B cell (primary cell): Measurements from ENCODE around the gene C11orf16.

Source experiments
- EZH2 ChIP-seq: IDR thresholded peaks from 2 replicates; pipeline ENCODE4 v1.6.1; 2012; ENCODE audit warnings: borderline replicate concordance, low read depth, mild to moderate bottlenecking, moderate library complexity, low read length; ENCODE audit not compliant: insufficient read depth, poor library complexity, severe bottlenecking
- TF ChIP-seq, protein P1 (sequence below): fragments of 200-600 bp; IDR thresholded peaks from one replicate; pipeline ENCODE4 v1.8.0; 2022; ENCODE audit warnings: antibody characterized with exemption, mild to moderate bottlenecking

DNA sequence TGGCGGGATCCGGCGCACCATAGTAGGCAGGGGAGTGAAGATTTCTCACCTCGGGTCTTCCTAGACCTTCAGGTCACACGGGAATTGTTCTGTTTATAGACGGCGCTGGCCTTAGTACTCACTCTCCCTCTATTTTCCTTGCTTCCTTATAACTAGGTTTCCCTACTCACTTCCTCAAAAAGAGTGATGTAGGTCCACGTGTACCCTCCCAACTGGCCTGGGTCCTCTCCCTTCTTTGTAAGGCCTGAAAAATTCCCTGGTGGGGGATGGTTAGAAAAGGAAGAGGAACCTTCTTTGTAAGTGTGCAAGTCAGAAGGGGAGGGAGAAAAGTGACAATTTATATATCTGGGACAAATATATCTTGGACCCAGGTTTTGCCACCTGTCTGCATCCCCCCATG is 34.4 kb upstream of the C11orf16 start:
- TF ChIP-seq, protein P1, sequence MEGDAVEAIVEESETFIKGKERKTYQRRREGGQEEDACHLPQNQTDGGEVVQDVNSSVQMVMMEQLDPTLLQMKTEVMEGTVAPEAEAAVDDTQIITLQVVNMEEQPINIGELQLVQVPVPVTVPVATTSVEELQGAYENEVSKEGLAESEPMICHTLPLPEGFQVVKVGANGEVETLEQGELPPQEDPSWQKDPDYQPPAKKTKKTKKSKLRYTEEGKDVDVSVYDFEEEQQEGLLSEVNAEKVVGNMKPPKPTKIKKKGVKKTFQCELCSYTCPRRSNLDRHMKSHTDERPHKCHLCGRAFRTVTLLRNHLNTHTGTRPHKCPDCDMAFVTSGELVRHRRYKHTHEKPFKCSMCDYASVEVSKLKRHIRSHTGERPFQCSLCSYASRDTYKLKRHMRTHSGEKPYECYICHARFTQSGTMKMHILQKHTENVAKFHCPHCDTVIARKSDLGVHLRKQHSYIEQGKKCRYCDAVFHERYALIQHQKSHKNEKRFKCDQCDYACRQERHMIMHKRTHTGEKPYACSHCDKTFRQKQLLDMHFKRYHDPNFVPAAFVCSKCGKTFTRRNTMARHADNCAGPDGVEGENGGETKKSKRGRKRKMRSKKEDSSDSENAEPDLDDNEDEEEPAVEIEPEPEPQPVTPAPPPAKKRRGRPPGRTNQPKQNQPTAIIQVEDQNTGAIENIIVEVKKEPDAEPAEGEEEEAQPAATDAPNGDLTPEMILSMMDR, result no peak
- TF ChIP-seq EZH2, result no peak
